ENCODE data around the gene BTAF1.
A peak's percentile ranks its signal among the peaks of the same experiment; 100 is the strongest.

Gene BTAF1

GRCh38 chr10:91908337-91909116 lies 15.0 kb upstream of the BTAF1 start:
- peak; percentile 69 to 77 for DNase-seq

- peak in 1 of 2 donors; percentile 38 for DNase-seq
Measured at GRCh38 chr10:91909117-91909677, 14.4 kb upstream of the BTAF1 start, which contains the start of gene FGFBP3. FGFBP3 (minus strand) TSS chr10:91909486; CDS start chr10:91908969, 517 bp downstream.

DNA sequence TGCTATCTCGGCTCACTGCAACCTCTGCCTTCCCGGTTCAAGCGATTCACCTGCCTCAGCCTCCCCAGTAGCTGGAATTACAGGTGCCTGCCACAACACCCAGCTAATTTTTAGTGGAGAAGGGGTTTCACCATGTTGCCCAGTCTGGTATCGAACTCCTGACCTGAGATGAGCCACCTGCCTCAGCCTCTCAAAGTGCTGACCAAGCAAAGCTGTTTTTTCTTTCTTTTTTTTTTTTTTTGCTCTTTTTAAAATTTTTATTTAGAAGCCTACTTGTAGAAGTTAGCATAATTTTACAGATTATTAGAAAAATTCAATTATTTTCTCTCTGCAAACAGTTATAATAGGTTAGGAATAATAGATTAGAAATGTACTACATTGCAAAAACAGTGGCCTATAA lies 13.1 kb upstream of the BTAF1 start:
- DNase-seq: no peak

GRCh38 chr10:91919651-91920050 lies 3.9 kb upstream of the BTAF1 start:
- no peak for DNase-seq

- no peak for DNase-seq
Measured at GRCh38 chr10:91924212-91925021, 847 bp downstream of the BTAF1 start.

DNA sequence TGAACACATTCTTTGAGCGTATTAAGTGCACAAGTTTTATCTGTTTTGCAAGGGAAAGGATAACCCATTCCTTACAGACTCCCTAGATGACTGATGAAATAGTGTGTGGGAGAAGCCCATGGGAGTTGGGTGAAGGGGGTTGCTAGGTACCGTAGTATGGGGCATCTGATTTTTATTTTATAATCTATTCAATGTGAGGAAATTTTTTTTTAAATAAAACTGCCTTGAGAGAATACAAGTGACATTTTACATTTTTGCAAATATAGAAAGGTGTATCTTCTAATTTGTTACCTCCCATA lies 1.4 kb downstream of the BTAF1 start:
- DNase-seq: no peak

DNA sequence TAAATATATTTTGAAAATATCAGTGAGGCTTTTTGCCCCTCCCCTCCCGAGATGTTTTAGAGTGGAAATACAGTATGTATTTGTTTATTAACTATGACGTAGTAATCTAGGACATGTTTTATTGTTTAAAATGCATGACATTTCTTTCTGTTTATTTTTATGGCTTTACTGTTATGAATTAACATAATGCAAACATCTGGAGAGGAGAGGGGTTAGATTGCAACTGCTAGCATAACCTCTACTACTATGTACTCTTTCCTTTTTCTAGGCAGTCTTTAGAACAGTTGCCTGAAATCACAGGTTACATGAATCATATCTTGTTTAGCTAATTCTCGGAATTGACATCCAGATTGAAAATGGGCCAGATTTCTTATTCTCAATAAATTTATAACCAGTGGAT lies 7.4 kb downstream of the BTAF1 start:
- DNase-seq: no peak

GRCh38 chr10:91931526-91932190 lies 8.1 kb downstream of the BTAF1 start:
- DNase-seq: no peak

GRCh38 chr10:91932737-91933136 lies 9.2 kb downstream of the BTAF1 start:
- no peak for DNase-seq

DNA sequence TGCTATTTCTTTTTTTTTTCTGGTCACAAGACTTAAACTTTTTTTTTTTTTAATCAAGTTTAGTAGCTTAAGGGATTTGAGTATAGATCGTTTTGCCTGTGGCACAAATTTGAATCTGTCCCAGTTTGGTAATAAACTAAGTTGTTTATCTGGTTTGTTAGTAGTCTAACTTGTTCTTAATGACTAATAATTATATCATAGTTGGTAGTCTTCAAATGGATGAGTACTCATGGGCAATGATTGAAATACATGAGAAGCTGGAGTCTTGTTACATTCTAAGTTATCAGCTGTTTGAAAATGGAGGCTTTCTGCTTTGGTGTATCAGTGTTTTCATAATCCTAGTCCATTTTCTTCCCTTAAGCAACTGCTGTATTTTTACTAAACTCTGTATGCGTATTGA lies 12.3 kb downstream of the BTAF1 start:
- no peak for DNase-seq

- DNase-seq: no peak
Measured at GRCh38 chr10:91939653-91940052, 16.1 kb downstream of the BTAF1 start.

DNA sequence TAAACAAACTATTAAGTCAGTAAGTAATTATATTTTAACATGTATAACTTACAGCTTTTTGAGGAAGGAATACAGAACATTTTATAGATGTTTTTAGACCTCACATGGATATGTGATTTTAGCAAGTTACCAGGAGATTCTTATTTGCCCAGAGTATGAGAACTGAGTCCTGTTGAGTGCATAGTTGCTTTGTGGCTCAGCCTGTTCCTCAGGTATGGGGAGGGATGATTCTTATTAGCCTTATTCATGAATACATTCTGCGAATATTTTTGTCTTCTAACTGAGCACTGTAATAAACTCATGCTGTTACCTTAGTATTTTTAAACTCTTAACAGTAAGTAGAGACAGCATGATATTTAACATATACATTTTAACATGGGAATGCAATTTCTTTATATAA lies 17.9 kb downstream of the BTAF1 start:
- no peak for DNase-seq

GRCh38 chr10:91944880-91945630 lies 21.5 kb downstream of the BTAF1 start:
- peak in 1 of 2 donors; percentile 20 for DNase-seq

GRCh38 chr10:91953600-91954160 lies 30.1 kb downstream of the BTAF1 start:
- DNase-seq: no peak

- no peak for DNase-seq
Measured at GRCh38 chr10:91955114-91955513, 31.5 kb downstream of the BTAF1 start.

DNA sequence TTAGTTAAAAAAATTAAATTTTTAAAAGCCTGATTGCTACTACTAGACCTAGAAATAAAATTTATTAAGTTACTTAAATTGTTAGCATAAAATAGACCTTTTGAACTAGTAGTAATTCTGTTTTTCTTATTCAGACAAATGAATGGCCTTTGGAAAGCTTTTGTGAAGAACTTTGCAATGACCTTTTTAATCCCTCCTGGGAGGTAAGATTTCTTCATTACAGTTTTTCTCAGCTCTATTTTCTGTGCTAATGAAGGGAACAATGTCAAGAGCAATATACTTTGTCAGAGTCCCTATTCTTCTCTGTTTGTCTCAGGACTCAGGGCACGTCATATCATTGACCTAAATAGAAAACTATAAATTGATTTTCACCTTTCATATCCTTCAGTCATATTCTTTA lies 33.5 kb downstream of the BTAF1 start:
- no peak for DNase-seq

- DNase-seq: no peak
Measured at GRCh38 chr10:91969297-91969696, 45.7 kb downstream of the BTAF1 start.

GRCh38 chr10:91974960-91975359 lies 51.4 kb downstream of the BTAF1 start:
- DNase-seq: no peak

- DNase-seq: no peak
Measured at GRCh38 chr10:91975438-91975837, 51.9 kb downstream of the BTAF1 start.

GRCh38 chr10:91976317-91977051 lies 52.9 kb downstream of the BTAF1 start:
- no peak for DNase-seq

DNA sequence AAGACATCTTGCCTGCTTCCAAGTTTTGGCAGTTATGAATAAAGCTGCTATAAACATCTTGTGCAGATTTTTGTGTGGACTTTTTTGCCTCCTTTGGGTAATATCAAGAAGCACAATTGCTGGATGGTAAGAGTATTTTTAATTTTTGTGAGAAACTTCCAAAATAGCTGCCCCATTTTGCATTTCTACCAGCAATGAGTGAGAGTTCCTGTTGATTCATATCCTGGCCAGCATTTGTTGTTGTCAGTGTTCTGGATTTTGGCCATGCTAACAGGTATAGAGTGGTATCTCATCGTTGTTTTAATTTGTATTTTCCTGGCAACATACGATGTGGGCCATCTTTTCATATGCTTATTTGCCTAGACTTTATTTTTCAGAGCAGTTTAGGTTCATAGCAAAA lies 53.9 kb downstream of the BTAF1 start:
- no peak for DNase-seq

DNA sequence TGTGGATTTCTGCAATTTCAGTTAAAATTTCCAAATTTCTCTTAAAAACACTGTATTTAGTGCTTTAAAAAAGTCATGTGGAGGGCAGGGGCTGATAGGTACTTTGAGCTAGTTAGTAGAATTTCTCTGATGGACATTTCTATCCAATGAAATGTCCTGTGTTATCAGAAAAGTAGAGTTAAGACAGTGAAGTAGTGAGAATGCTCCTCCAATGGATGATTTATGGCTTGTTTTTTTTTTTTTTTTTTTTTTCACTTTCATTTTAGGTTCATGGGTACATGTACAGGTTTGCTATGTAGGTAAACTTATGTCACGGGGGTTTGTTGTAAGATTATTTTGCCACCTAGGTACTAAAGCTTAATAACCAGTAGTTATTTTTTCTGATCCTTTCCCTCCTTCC lies 55.0 kb downstream of the BTAF1 start:
- DNase-seq: no peak
